Islet of Langerhans (tissue), 1 donor: ENCODE results near the gene UBALD2.
"Not testable (repeated sequence)": the region's sequence is repeated elsewhere in the genome, so short reads cannot be mapped to it uniquely, and the experiment has no call there.

Experiments
- FAIRE-seq: peaks from one replicate; lab custom pipeline; 2011; peaks lifted over from hg19 to GRCh38; lab: Jason Lieb, UNC

The UBALD2 gene

GRCh38 chr17:76246080-76247066, 18.8 kb upstream of the UBALD2 start:
- no peak for FAIRE-seq

- no peak for FAIRE-seq
These were observed 17.8 kb upstream of the UBALD2 start for GRCh38 chr17:76247304-76247703.

- no peak for FAIRE-seq
These were observed 16.9 kb upstream of the UBALD2 start for GRCh38 chr17:76248013-76248782.

- no peak for FAIRE-seq
These were observed 15.0 kb upstream of the UBALD2 start for GRCh38 chr17:76250141-76250540.

- no peak for FAIRE-seq
These were observed 13.6 kb upstream of the UBALD2 start for GRCh38 chr17:76251478-76252039.

- FAIRE-seq: no peak
These were observed 12.9 kb upstream of the UBALD2 start for GRCh38 chr17:76252040-76252954.

- FAIRE-seq: not testable (repeated sequence)
These were observed 12.0 kb upstream of the UBALD2 start for GRCh38 chr17:76252967-76253766.

GRCh38 chr17:76253841-76254240, 11.3 kb upstream of the UBALD2 start:
- no peak for FAIRE-seq

- no peak for FAIRE-seq
These were observed 10.9 kb upstream of the UBALD2 start for GRCh38 chr17:76254275-76254674.

GRCh38 chr17:76255801-76256429, 9.2 kb upstream of the UBALD2 start:
- FAIRE-seq: no peak

- not testable (repeated sequence) for FAIRE-seq
These were observed 8.6 kb upstream of the UBALD2 start for GRCh38 chr17:76256430-76257050.

- FAIRE-seq: no peak
These were observed 4.9 kb upstream of the UBALD2 start for GRCh38 chr17:76260220-76260619.

- FAIRE-seq: no peak
These were observed 4.5 kb upstream of the UBALD2 start for GRCh38 chr17:76260669-76261068.

- FAIRE-seq: no peak
These were observed 3.5 kb upstream of the UBALD2 start for GRCh38 chr17:76261421-76262215.

GRCh38 chr17:76262732-76263344, 2.3 kb upstream of the UBALD2 start:
- no peak for FAIRE-seq

GRCh38 chr17:76263896-76264295, 1.3 kb upstream of the UBALD2 start:
- FAIRE-seq: no peak

GRCh38 chr17:76264425-76264754, 758 bp upstream of the UBALD2 start:
- no peak for FAIRE-seq

- no peak for FAIRE-seq
These were observed 586 bp downstream of the UBALD2 start for GRCh38 chr17:76265624-76266243.
